Mesothelial cell of epicardium (in vitro differentiated cells): ENCODE measurements around the gene CIPC. TPM values are rescaled to one million over a fixed set of nuclear protein-coding genes. Genes with fewer than 3 reads are reported as not detected.

ENCODE experiments used
- DNase-seq, 2 experiments: peaks; one replicate each; pipeline ENCODE4 v3.0.0; 2021; ENCODE audit warnings: low spot score in 2 of 2; ENCODE audit not compliant: unreplicated experiment in 2 of 2
- H3K27ac Mint-ChIP-seq: 2 replicates; pipeline ENCODE4 v1.8.0; 2021; ENCODE audit warnings: mixed read lengths
- H3K27me3 Mint-ChIP-seq: 2 replicates; pipeline ENCODE4 v1.8.0; 2021; ENCODE audit warnings: low read depth, mixed read lengths
- H3K36me3 Mint-ChIP-seq: 2 replicates; pipeline ENCODE4 v1.8.0; 2021; ENCODE audit warnings: mixed read lengths
- H3K4me1 Mint-ChIP-seq: 2 replicates; pipeline ENCODE4 v1.8.0; 2021; ENCODE audit warnings: mixed read lengths
- H3K4me3 Mint-ChIP-seq: 2 replicates; pipeline ENCODE4 v1.8.0; 2021; ENCODE audit warnings: mild to moderate bottlenecking, moderate library complexity, mixed read lengths
- H3K9me3 Mint-ChIP-seq: 2 replicates; pipeline ENCODE4 v1.8.0; 2021; ENCODE audit warnings: mixed read lengths
- CTCF ChIP-seq: fragments of 200-600 bp; sonication (generic); IDR thresholded peaks from one replicate; pipeline ENCODE4 v1.5.0; 2021; ENCODE audit warnings: antibody characterized with exemption; ENCODE audit not compliant: unreplicated experiment
- total RNA-seq: library from RNA; stranded (reverse); gene quantifications from 3 replicates; pipeline ENCODE4 v1.2.1, GENCODE V29; 2021

Gene CIPC
- total RNA-seq, 1 donor from 2014 or later, result 22.9 TPM

GRCh38 chr14:77130386-77130785, 32.3 kb downstream of the CIPC start:
- H3K9me3 Mint-ChIP-seq, result no peaks in the 10 kb centered on the region
- H3K27me3 Mint-ChIP-seq, result peaks cover 96% of the 10 kb centered on the region
- peaks cover 10% of the 10 kb centered on the region for H3K4me1 Mint-ChIP-seq
- TF ChIP-seq CTCF, result no peak
- DNase-seq, result no peak
- no peak overlapping the region for H3K27ac Mint-ChIP-seq
- no peaks in the 10 kb centered on the region for H3K36me3 Mint-ChIP-seq
- no peak overlapping the region for H3K4me3 Mint-ChIP-seq

GRCh38 chr14:77131206-77131605, 33.1 kb downstream of the CIPC start:
- Mint-ChIP-seq H3K27ac (no peak overlapping the region), H3K27me3 (peaks cover 96% of the 10 kb centered on the region), H3K4me1 (peaks cover 8% of the 10 kb centered on the region), H3K36me3 (no peaks in the 10 kb centered on the region), H3K9me3 (no peaks in the 10 kb centered on the region), H3K4me3 (no peak overlapping the region)
- no peak for DNase-seq
- no peak for TF ChIP-seq CTCF

- Mint-ChIP-seq H3K4me1 (peaks cover 8% of the 10 kb centered on the region), H3K36me3 (no peaks in the 10 kb centered on the region), H3K9me3 (no peaks in the 10 kb centered on the region), H3K4me3 (no peak overlapping the region), H3K27me3 (peaks cover 96% of the 10 kb centered on the region), H3K27ac (no peak overlapping the region)
- no peak for TF ChIP-seq CTCF
- DNase-seq, result no peak
Observed at GRCh38 chr14:77131871-77132486, 33.9 kb downstream of the CIPC start.

GRCh38 chr14:77133720-77134338, 35.8 kb downstream of the CIPC start:
- no peak for TF ChIP-seq CTCF
- Mint-ChIP-seq H3K4me1 (no peaks in the 10 kb centered on the region), H3K27ac (no peak overlapping the region), H3K4me3 (no peak overlapping the region), H3K27me3 (peaks cover 98% of the 10 kb centered on the region), H3K9me3 (no peaks in the 10 kb centered on the region), H3K36me3 (no peaks in the 10 kb centered on the region)
- DNase-seq, result peak; percentile 71 to 83

GRCh38 chr14:77139022-77139421, 41.0 kb downstream of the CIPC start:
- H3K36me3 Mint-ChIP-seq, result no peaks in the 10 kb centered on the region
- DNase-seq, result no peak
- no peak overlapping the region for H3K4me3 Mint-ChIP-seq
- H3K4me1 Mint-ChIP-seq, result peaks cover 17% of the 10 kb centered on the region
- H3K27ac Mint-ChIP-seq, result no peak overlapping the region
- H3K9me3 Mint-ChIP-seq, result no peaks in the 10 kb centered on the region
- no peak for TF ChIP-seq CTCF
- H3K27me3 Mint-ChIP-seq, result peaks cover 93% of the 10 kb centered on the region
